Amniotic epithelial cell (primary cell): ENCODE data around the gene JCHAIN.
"Not testable (repeated sequence)": the region's sequence is repeated elsewhere in the genome, so short reads cannot be mapped to it uniquely, and the experiment has no call there.

Experiments used
- DNase-seq: peaks from one replicate; pipeline ENCODE4 v3.0.0-alpha.2; 2010; ENCODE audit warnings: low read depth

JCHAIN gene

GRCh38 chr4:70687821-70688794, 21.8 kb upstream of the JCHAIN start, which contains the start of gene UTP3:
Gene UTP3, plus strand, starts transcription at chr4:70688532. Its CDS starts 146 bp downstream, at chr4:70688678.
- peak; percentile 100 for DNase-seq

- DNase-seq: no peak
These were observed 21.1 kb upstream of the JCHAIN start for GRCh38 chr4:70687392-70687791.

GRCh38 chr4:70682142-70682541, 15.8 kb upstream of the JCHAIN start:
- DNase-seq: not testable (repeated sequence)

GRCh38 chr4:70681704-70682103, 15.4 kb upstream of the JCHAIN start:
- no peak for DNase-seq

- no peak for DNase-seq
These were observed 14.6 kb upstream of the JCHAIN start for GRCh38 chr4:70680934-70681333.

- no peak for DNase-seq
These were observed 12.2 kb upstream of the JCHAIN start for GRCh38 chr4:70678383-70678999.

- DNase-seq: no peak
These were observed 10.3 kb upstream of the JCHAIN start for GRCh38 chr4:70676554-70677090.

- DNase-seq: no peak
These were observed 8.4 kb upstream of the JCHAIN start for GRCh38 chr4:70674731-70675130.

- DNase-seq: no peak
These were observed 7.9 kb upstream of the JCHAIN start for GRCh38 chr4:70674191-70674590.

GRCh38 chr4:70671091-70671490, 4.8 kb upstream of the JCHAIN start:
- no peak for DNase-seq

GRCh38 chr4:70670332-70671014, 4.2 kb upstream of the JCHAIN start:
- DNase-seq: peak; percentile 66

- peak; percentile 70 for DNase-seq
These were observed 1.6 kb upstream of the JCHAIN start for GRCh38 chr4:70667740-70668535.

- DNase-seq: not testable (repeated sequence)
These were observed 4.9 kb downstream of the JCHAIN start for GRCh38 chr4:70661309-70661922.

GRCh38 chr4:70660106-70660505, 6.2 kb downstream of the JCHAIN start:
- no peak for DNase-seq

- DNase-seq: no peak
These were observed 7.9 kb downstream of the JCHAIN start for GRCh38 chr4:70658418-70658817.

GRCh38 chr4:70657326-70657725, 9.0 kb downstream of the JCHAIN start:
- DNase-seq: no peak

- peak; percentile 99 for DNase-seq
These were observed 11.7 kb downstream of the JCHAIN start for GRCh38 chr4:70654605-70655011.

GRCh38 chr4:70651864-70652506, 14.3 kb downstream of the JCHAIN start:
- DNase-seq: peak; percentile 49

GRCh38 chr4:70650741-70651140, 15.6 kb downstream of the JCHAIN start:
- DNase-seq: not testable (repeated sequence)

- DNase-seq: no peak
These were observed 26.1 kb downstream of the JCHAIN start for GRCh38 chr4:70640192-70640591.
